Measurements from ENCODE around the gene CENPB.

CENPB gene

GRCh38 chr20:3801299-3801698 is 14.8 kb upstream of the CENPB start:
- no peak for DNase-seq (ENCODE audit: extremely low read depth, low read depth)
- no peak overlapping the region for H3K4me3 ChIP-seq (replicated peaks; ENCODE audit: low read depth, low read length)
- TF ChIP-seq CTCF (IDR thresholded peaks at IDR 0.05; ENCODE audit: low read depth, low read length, missing control alignments), result no peak

GRCh38 chr20:3800878-3801260 is 14.3 kb upstream of the CENPB start:
- no peak for DNase-seq (ENCODE audit: extremely low read depth, low read depth)
- no peak for TF ChIP-seq CTCF (IDR thresholded peaks at IDR 0.05; ENCODE audit: low read depth, low read length, missing control alignments)
- H3K4me3 ChIP-seq (replicated peaks; ENCODE audit: low read depth, low read length), result no peak overlapping the region

- H3K4me3 ChIP-seq (replicated peaks; ENCODE audit: low read depth, low read length), result no peak overlapping the region
- no peak for DNase-seq (ENCODE audit: extremely low read depth, low read depth)
- TF ChIP-seq CTCF (IDR thresholded peaks at IDR 0.05; ENCODE audit: low read depth, low read length, missing control alignments), result no peak
Measured at GRCh38 chr20:3800256-3800877, 13.8 kb upstream of the CENPB start.

- DNase-seq (ENCODE audit: extremely low read depth, low read depth), result no peak
- H3K4me3 ChIP-seq (replicated peaks; ENCODE audit: low read depth, low read length), result peak overlapping the region; percentile 94
- TF ChIP-seq CTCF (IDR thresholded peaks at IDR 0.05; ENCODE audit: low read depth, low read length, missing control alignments), result no peak
Measured at GRCh38 chr20:3798908-3799248, 12.3 kb upstream of the CENPB start.

GRCh38 chr20:3798373-3798768 is 11.8 kb upstream of the CENPB start:
- H3K4me3 ChIP-seq (replicated peaks; ENCODE audit: low read depth, low read length), result peak overlapping the region; percentile 94
- TF ChIP-seq CTCF (IDR thresholded peaks at IDR 0.05; ENCODE audit: low read depth, low read length, missing control alignments), result no peak
- no peak for DNase-seq (ENCODE audit: extremely low read depth, low read depth)

GRCh38 chr20:3797592-3798372 is 11.2 kb upstream of the CENPB start:
- DNase-seq (ENCODE audit: extremely low read depth, low read depth), result no peak

More at GRCh38 chr20:3797592-3798372, 11.2 kb upstream of the CENPB start:
- peak overlapping the region; percentile 94 for H3K4me3 ChIP-seq (replicated peaks; ENCODE audit: low read depth, low read length)
- TF ChIP-seq CTCF (IDR thresholded peaks at IDR 0.05; ENCODE audit: low read depth, low read length, missing control alignments), result no peak
